GM12878 (cell line): ENCODE measurements around the gene FAM227B. TPM values are rescaled to one million over a fixed set of nuclear protein-coding genes. Genes with fewer than 3 reads are reported as not detected.

Source experiments
- ATAC-seq: fragments of 200-7000 bp; cut with Tn5 transposase; 3 replicates; pipeline ENCODE4 v1.9.1; 2020; ENCODE audit warnings: mild to moderate bottlenecking, moderate library complexity
- BruUV-seq: library from RNA; stranded (reverse); fragments of 400-500 nt; replicated peaks from 2 replicates; lab custom pipeline; 2021; lab: Mats Ljungman, UMichigan
- CTCF ChIA-PET: fragments of 300-600 bp; sonication (Branson Sonifier 250); formaldehyde crosslinking; extraction: SDS; loops from one replicate; lab custom pipeline; 2021; ENCODE audit warnings: inconsistent platforms; lab: Yijun Ruan, JAX
- POLR2A ChIA-PET: fragments of 350-600 bp; formaldehyde crosslinking; extraction: SDS; loops from one replicate; lab custom pipeline; 2021; ENCODE audit warnings: inconsistent platforms; lab: Charles Lee
- RAD21 ChIA-PET: fragments of 300-600 bp; sonication (Branson Sonifier 250); formaldehyde crosslinking; loops from one replicate; lab custom pipeline; 2023; ENCODE audit warnings: antibody characterized with exemption; ENCODE audit not compliant: unreplicated experiment; lab: Charles Lee
- SMC1A ChIA-PET: fragments of 300-600 bp; sonication (Branson Sonifier 250); formaldehyde crosslinking; loops from one replicate; lab custom pipeline; 2023; ENCODE audit not compliant: unreplicated experiment, uncharacterized antibody; lab: Charles Lee
- DNase-seq: peaks from one replicate; pipeline ENCODE4 v3.0.0-alpha.2; 2011; ENCODE audit warnings: low read depth, low spot score
- FAIRE-seq: peaks from 3 replicates; lab custom pipeline; 2011; peaks lifted over from hg19 to GRCh38; lab: Jason Lieb, UNC
- H2AFZ ChIP-seq: 2 replicates; pipeline ENCODE4 v1.6.0; 2011; ENCODE audit warnings: low read depth, low read length, control low read depth; ENCODE audit not compliant: control insufficient read depth
- H3K27ac ChIP-seq: 2 replicates; pipeline ENCODE4 v1.5.1; 2011; ENCODE audit warnings: control low read depth; ENCODE audit not compliant: control insufficient read depth, insufficient read depth
- H3K27me3 ChIP-seq, 2 experiments: replicated peaks in 1 of 2; 2 replicates each; pipeline versions ENCODE4 v1.6.0 to v1.6.1; 2011; ENCODE audit warnings: low read length in 1 of 2; ENCODE audit not compliant: control insufficient read depth in 2 of 2, insufficient read depth in 2 of 2
- H3K36me3 ChIP-seq, 2 experiments: 2 replicates each; pipeline ENCODE4 v1.5.1; 2011; ENCODE audit warnings: low read length in 1 of 2; ENCODE audit not compliant: control insufficient read depth in 2 of 2, insufficient read depth in 2 of 2
- H3K4me1 ChIP-seq: 2 replicates; pipeline ENCODE4 v1.6.1; 2011; ENCODE audit warnings: mild to moderate bottlenecking, low read length, moderate library complexity, mixed read lengths; ENCODE audit not compliant: control insufficient read depth, insufficient read depth
- H3K4me2 ChIP-seq: 2 replicates; pipeline ENCODE4 v1.6.0; 2011; ENCODE audit warnings: control low read depth; ENCODE audit not compliant: control insufficient read depth, insufficient read depth
- H3K4me3 ChIP-seq: fragments of 200-600 bp; sonication (generic); 2 replicates; pipeline ENCODE4 v1.5.1; 2016
- H3K79me2 ChIP-seq: 2 replicates; pipeline ENCODE4 v1.6.0; 2011; ENCODE audit warnings: low read length; ENCODE audit not compliant: control insufficient read depth, insufficient read depth
- H3K9ac ChIP-seq: 2 replicates; pipeline ENCODE4 v1.8.0; 2011; ENCODE audit warnings: low read length, control low read depth, mixed read lengths; ENCODE audit not compliant: control insufficient read depth, insufficient read depth
- H3K9me3 ChIP-seq: replicated peaks from 3 replicates; pipeline ENCODE4 v1.5.1; 2011; ENCODE audit warnings: mild to moderate bottlenecking, low read length; ENCODE audit not compliant: control insufficient read depth, insufficient read depth
- H4K20me1 ChIP-seq: 2 replicates; pipeline ENCODE4 v1.6.0; 2011; ENCODE audit not compliant: control insufficient read depth, insufficient read depth
- GATAD2B ChIP-seq: fragments of 450-650 bp; conservative IDR thresholded peaks from 2 replicates; pipeline ENCODE4 v1.6.1; 2017; ENCODE audit warnings: low read depth, mild to moderate bottlenecking, moderate library complexity
- HSF1 ChIP-seq: fragments of 150-350 bp; IDR thresholded peaks from 2 replicates; pipeline ENCODE4 v1.6.1; 2014; ENCODE audit warnings: mild to moderate bottlenecking, low read depth, low read length
- IKZF1 ChIP-seq: fragments of 450-650 bp; conservative IDR thresholded peaks from 2 replicates; pipeline ENCODE4 v1.6.1; 2017; ENCODE audit warnings: antibody characterized with exemption, mild to moderate bottlenecking
- NR2C2 ChIP-seq: IDR thresholded peaks from 2 replicates; pipeline ENCODE4 v1.6.1; 2011; ENCODE audit warnings: borderline replicate concordance, low read depth; ENCODE audit not compliant: control insufficient read depth, insufficient read length
- NRF1 ChIP-seq: conservative IDR thresholded peaks from 2 replicates; pipeline ENCODE4 v1.6.1; 2011; ENCODE audit warnings: mild to moderate bottlenecking, low read depth, low read length, improper control_type of control experiment
- RAD21 ChIP-seq: IDR thresholded peaks from 2 replicates; pipeline ENCODE4 v1.6.1; 2011; ENCODE audit warnings: mild to moderate bottlenecking, low read depth, low read length, moderate library complexity; ENCODE audit not compliant: insufficient read depth
- SPI1 ChIP-seq: IDR thresholded peaks from 2 replicates; pipeline ENCODE4 v1.6.1; 2011; ENCODE audit warnings: low read depth, mild to moderate bottlenecking, low read length, moderate library complexity, borderline replicate concordance; ENCODE audit not compliant: insufficient read depth
- WGBS: methylation state at CpG from one replicate; pipeline ENCODE4 v1.1.6; 2016; ENCODE audit warnings: low lambda C conversion rate; ENCODE audit not compliant: insufficient replicate concordance, insufficient coverage; ENCODE audit errors: missing lambda C conversion rate; 5-methylcytosine and 5-hydroxymethylcytosine counted together
- in situ Hi-C: fragments of 300-500 bp; cut with MboI; formaldehyde crosslinking; loops from 9 replicates; pipeline ENCODE4 v1.14.3; 2018; ENCODE audit warnings: mixed read lengths
- intact Hi-C: fragments of 100-400 bp; cut with micrococcal nuclease; formaldehyde crosslinking; loops from one replicate; pipeline ENCODE4 v1.14.2; 2022; ENCODE audit not compliant: unreplicated experiment
- polyA plus RNA-seq, 11 experiments: library from polyadenylated mRNA; depleted of rRNA in 4 of 11; unstranded in 6 of 11; stranded (reverse) in 5 of 11; fragments of >200 nt; fragmentation: Nextera tagmentation in 4 of 11; fragmentation: Illumina TruSeq in 1 of 11; extraction: Ambion mirVana in 4 of 11; extraction: Trizol in 1 of 11; gene quantifications; 1 replicate in 1 of 11; 2 replicates in 10 of 11; pipeline versions ENCODE4 v1.2.1 to v1.2.3, GENCODE V29; 2011 to 2016; ENCODE audit warnings: inconsistent platforms in 2 of 11, missing spikeins in 2 of 11, low read depth in 1 of 11
- total RNA-seq, 4 experiments: library from RNA; depleted of rRNA in 3 of 4; stranded (reverse); fragments of >200 nt in 3 of 4; fragmentation: Illumina TruSeq in 1 of 4; extraction: Trizol in 1 of 4; gene quantifications; 2 replicates each; pipeline versions ENCODE4 v1.2.1 to v1.2.3, GENCODE V29; 2013 to 2021

FAM227B gene
- total and polyA plus RNA-seq, 10 of the 15 experiments (the other 5 are each of a cell fraction or from before 2014, with no cell fraction given) = 3.9 to 12.6 (median 6.9) TPM

GRCh38 chr15:49570174-49570573 is 50.4 kb downstream of the FAM227B start:
- intact Hi-C loops (no loop called here), in situ Hi-C loops (no loop called here)
- no peaks in the 10 kb centered on the region for H3K27me3 ChIP-seq
- no peak overlapping the region for H3K27ac ChIP-seq
- H3K9me3 ChIP-seq = no peaks in the 10 kb centered on the region
- H2AFZ ChIP-seq = no peak overlapping the region
- H3K36me3 ChIP-seq = no peaks in the 10 kb centered on the region
- SMC1A ChIA-PET = no interaction called here
- TF ChIP-seq SPI1 (no peak), GATAD2B (no peak), HSF1 (no peak), IKZF1 (no peak), NRF1 (no peak), RAD21 (no peak)
- no peaks in the 10 kb centered on the region for H3K79me2 ChIP-seq
- WGBS = 0% methylated on average over 1 of the region's 1 CpG
- no peaks in the 10 kb centered on the region for H3K4me1 ChIP-seq
- CTCF ChIA-PET = no interaction called here
- no peak overlapping the region for H3K9ac ChIP-seq
- RAD21 ChIA-PET = no interaction called here
- POLR2A ChIA-PET = no interaction called here
- H3K4me2 ChIP-seq = no peak overlapping the region
- ATAC-seq = no peak
- DNase-seq = no peak
- FAIRE-seq = no peak
- BruUV-seq = no TSS peak
- no peak overlapping the region for H3K4me3 ChIP-seq
- H4K20me1 ChIP-seq = no peaks in the 10 kb centered on the region

DNA sequence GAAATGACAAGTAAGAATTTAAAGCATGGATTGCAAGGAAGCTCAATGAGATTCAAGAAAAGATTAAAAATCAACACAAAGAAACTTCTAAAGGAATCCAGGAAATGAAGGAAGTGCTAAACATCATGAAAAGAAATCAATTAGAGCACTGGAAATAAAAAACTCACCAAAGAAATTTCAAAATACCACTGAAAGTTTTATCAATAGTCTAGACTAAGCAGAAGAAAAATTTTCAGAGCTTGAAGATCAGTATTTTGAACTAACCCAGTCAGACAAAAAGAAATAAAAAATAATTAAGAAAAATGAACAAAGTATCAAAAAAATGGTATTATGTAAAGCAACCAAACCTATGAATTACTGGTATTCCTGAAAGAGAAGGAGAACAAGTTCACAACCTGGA is 60.6 kb downstream of the FAM227B start:
- ChIA-PET RAD21 (no interaction called here), POLR2A (no interaction called here), SMC1A (no interaction called here), CTCF (no interaction called here)
- FAIRE-seq (no peak), DNase-seq (no peak), ATAC-seq (no peak)
- Histone ChIP-seq H3K36me3 (no peaks in the 10 kb centered on the region), H3K9ac (no peak overlapping the region), H3K4me2 (no peak overlapping the region), H2AFZ (no peak overlapping the region), H3K4me3 (no peak overlapping the region), H3K79me2 (no peaks in the 10 kb centered on the region), H3K27me3 (no peaks in the 10 kb centered on the region), H3K9me3 (no peaks in the 10 kb centered on the region), H4K20me1 (no peaks in the 10 kb centered on the region), H3K4me1 (no peaks in the 10 kb centered on the region), H3K27ac (no peak overlapping the region)
- in situ Hi-C loops (no loop called here), intact Hi-C loops (no loop called here)
- BruUV-seq = no TSS peak
- TF ChIP-seq NR2C2 = no peak
